HEK293T (cell line): ENCODE measurements around the gene RERGL.

ENCODE experiments used
- BHLHE40 ChIP-seq: fragments of 450-650 bp; IDR thresholded peaks from 2 replicates; pipeline ENCODE4 v1.6.1; 2016; ENCODE audit warnings: mild to moderate bottlenecking, moderate library complexity, borderline replicate concordance
- NFRKB ChIP-seq: fragments of 450-650 bp; IDR thresholded peaks from 2 replicates; pipeline ENCODE4 v1.6.1; 2016; ENCODE audit warnings: mild to moderate bottlenecking, moderate library complexity
- SP1 ChIP-seq: fragments of 450-650 bp; IDR thresholded peaks from 2 replicates; pipeline ENCODE4 v1.6.1; 2017
- TARDBP ChIP-seq: fragments of 450-650 bp; IDR thresholded peaks from 2 replicates; pipeline ENCODE4 v1.6.1; 2016

DNA sequence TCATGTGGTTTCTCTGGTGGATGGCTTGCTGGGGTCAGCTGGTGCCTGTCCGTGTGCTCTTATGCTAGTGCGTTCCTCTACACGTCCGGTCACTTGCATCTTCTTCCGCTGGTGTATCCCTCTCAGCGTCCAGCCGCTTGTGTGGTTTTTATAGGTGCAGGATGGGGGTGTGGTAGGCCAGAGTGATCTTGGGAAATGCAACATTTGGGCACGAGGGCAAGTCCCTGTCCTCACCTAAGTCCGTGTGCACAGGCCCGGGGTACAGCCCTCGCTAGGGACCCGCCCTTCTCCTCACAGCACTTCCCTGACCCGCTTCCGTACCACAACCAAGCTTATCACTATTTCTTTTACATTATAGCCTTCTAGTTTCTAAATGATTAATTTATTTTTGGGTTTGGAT is 17.3 kb downstream of the RERGL start:
- TF ChIP-seq TARDBP (no peak), NFRKB (no peak), BHLHE40 (no peak), SP1 (no peak)
